NCI-H2029 (cell line): ENCODE measurements around the gene HEG1.

Experiments
- DNase-seq: peaks from one replicate; lab custom pipeline; 2025; lab: John Stamatoyannopoulos, UW

HEG1 gene

GRCh38 chr3:124942613-124943012 lies 113.2 kb downstream of the HEG1 start:
- no peak for DNase-seq

GRCh38 chr3:124941771-124942170 lies 114.0 kb downstream of the HEG1 start:
- no peak for DNase-seq

DNA sequence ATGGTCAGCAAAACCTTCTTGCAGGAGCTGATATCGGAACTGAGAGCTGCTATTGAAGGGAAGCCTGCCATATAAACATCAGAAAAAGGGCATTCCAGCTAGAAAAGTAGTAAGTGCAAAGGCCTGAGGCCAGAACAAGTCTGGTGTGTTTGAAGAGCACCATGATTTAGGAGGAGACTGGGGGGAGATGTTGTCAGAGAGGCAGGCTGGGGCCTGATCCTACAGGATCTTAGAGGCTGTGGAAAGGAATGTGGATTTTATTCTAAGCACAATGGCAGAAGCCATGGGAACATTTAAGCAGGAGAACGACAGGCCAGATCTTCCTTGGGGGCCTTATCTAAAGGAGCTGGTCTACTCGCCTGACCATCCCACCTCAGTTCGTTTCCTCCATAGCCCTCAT lies 116.1 kb downstream of the HEG1 start:
- no peak for DNase-seq

GRCh38 chr3:124938896-124939295 lies 116.9 kb downstream of the HEG1 start:
- no peak for DNase-seq

DNA sequence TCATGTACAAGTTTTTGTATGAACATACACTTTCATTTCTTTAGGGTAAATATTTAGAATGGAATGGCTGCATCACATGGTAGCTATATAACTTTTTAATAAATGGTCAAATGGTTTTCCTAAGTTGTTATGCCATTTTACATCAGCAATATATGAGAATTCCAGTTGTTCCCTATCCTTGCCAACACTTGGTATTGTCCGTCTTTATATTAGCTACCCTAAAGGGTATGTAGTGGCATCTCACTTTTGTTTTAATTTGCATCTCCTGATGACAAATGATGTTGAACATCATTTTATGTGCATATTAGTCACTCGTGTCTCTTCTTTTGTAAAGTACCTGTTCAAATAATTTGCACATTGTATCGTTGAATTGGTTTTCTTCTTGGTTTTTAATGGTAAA lies 118.7 kb downstream of the HEG1 start:
- DNase-seq, result no peak

DNA sequence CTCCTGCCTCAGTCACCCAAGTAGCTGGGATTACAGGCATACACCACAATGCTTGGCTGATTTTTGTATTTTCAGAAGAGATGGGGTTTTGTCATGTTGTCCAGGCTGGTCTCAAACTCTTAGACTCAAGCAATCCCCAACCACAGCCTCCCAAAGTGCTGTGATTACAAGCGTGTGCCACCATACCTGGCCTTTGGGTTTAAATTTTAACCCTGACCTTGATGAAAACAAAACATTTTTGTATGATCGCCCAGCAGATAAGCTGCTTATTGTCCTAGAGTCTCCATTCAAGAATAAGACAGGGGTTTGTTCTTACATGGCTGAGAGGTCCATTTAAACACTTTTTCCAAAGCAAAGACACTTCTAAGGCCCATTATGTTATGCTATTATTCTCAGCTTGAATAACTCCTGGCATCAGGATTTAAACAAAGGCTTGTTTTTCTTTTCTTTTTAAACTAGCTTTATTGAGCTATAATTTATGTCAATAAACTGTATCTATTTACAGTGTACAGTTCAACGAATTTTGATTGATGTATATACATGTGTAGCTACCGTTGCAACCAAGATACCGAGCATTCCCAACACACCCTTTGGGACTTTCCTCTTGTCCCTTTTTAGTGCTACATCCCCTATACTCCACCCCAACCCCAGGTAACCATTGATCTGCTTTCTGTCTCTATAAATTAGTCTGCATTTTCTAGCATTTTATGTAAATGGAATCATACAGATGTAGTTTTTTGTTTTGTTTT lies 119.8 kb downstream of the HEG1 start:
- no peak for DNase-seq

GRCh38 chr3:124935264-124935663 lies 120.5 kb downstream of the HEG1 start:
- DNase-seq, result no peak

DNA sequence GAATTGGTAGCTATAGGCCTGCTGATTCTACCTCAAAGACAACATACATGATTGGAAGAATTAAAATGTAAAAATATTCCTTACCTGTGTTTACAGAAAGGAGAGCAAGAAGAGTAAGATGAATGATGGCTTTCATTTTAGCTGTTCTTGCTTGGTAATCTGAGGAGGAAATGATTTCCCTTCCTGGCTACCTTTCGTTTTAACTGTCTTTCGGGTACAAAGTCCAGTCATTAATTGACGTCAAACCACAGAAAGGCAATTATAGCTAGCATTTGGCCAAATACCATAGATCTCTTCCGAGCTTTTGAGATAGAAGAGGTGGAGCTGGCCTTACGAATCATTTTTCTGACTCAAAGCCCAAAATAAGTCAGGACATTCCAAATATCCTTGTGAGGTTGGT lies 121.2 kb downstream of the HEG1 start, which contains the start of gene MUC13:
Gene MUC13, minus strand, starts transcription at position 175 of the 400 bp plus-strand sequence. Its CDS starts 39 bp downstream, at position 136.
- DNase-seq, result no peak

DNA sequence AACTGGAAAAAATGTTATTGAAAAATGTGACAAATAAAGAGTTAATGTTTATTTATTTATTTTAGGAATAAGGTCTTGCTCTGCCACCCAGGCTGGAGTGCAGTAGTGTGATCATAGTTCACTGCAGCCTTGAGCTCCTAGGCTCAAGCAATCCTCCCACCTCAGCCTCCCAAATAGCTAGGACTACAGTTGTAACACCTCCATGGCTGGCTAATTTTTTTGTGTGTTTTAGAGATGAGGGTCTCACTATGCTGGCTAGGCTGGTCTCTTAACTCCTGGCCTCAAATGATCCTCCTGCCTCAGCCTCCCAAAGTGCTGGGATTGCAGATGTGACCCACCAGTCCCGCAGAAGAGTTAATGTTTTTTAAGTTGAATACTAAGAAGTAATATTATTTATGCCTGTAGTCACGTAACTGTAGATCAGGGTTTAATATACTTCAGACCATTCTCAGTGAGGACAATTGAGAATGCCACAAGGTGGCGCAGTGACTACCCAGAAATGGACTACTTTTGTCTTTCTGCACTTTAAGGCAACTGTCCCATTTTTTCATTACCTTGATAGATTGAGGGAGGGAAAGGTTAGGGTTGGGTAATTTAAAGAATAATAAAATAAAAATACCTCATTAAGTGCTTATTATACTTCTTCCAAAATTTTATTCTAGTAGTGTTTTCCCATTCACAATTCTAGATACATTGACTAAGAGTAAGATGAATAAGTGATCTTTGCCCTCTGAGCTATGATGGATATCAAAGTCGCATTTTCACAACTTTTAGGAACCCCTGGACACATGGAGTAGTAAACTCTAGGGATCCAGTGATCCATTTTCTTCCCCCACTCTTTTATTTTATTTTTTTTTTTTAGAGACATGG lies 127.2 kb downstream of the HEG1 start:
- peak; percentile 53 for DNase-seq

DNA sequence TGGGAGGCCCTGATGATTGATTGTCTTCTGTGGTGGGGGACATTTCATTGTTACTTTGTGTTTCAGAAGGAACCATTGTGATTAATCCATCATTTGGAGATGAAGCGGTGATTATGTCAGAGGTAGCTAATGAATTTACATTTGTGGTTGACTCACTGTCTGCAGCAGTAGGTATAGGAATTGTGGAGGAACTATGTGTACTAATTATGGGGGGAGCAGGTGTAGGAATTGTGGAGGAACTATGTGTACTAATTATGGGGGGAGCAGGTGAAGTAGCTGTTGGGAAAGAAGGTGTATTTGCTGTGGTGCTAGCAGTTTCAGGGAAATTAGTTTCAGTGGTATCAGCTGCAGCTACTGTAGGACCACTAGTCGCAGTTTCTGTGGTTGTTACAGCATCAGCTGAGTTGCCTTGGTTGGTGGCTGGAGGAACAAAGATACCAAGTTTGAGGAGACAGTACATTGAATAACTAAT lies 128.2 kb downstream of the HEG1 start:
- DNase-seq, result no peak

DNA sequence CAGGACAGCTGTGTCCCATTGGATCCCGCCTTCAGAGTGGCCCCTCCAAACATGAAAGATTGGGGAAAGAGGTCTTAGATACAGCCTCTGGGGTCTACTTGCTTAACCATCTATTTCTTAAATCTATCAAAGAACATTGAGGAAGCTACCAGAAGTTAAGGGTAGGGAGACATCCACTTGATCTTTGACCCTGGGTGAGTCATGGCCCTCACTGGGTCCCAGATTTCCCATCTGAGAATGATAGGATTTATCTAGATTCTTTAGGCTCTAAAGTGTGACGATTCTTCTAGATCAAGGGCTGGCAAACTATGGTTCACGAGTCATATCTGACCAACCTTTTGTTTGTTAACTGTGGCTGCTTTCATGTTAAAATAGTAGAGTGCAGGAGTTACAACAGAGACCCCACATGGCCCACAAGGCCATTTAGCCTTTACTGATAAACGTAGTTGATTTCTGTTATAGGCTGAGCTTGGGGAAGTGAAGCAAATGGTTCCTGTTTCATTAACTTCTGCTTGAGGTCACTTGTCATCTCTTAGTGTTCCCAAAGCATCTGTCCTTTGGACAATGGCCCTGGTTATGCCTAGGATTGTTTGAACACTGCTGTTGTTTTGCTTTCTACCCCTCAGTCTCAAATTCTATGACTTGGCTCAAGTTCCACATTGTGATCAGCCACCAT lies 129.2 kb downstream of the HEG1 start:
- DNase-seq, result no peak

GRCh38 chr3:124924741-124925140 lies 131.1 kb downstream of the HEG1 start:
- no peak for DNase-seq

GRCh38 chr3:124923833-124924232 lies 132.0 kb downstream of the HEG1 start:
- DNase-seq, result no peak

- no peak for DNase-seq
These were observed 135.1 kb downstream of the HEG1 start for GRCh38 chr3:124920718-124921117.

- DNase-seq, result no peak
These were observed 136.0 kb downstream of the HEG1 start for GRCh38 chr3:124919756-124920155.

- no peak for DNase-seq
These were observed 137.3 kb downstream of the HEG1 start for GRCh38 chr3:124918524-124918923.

DNA sequence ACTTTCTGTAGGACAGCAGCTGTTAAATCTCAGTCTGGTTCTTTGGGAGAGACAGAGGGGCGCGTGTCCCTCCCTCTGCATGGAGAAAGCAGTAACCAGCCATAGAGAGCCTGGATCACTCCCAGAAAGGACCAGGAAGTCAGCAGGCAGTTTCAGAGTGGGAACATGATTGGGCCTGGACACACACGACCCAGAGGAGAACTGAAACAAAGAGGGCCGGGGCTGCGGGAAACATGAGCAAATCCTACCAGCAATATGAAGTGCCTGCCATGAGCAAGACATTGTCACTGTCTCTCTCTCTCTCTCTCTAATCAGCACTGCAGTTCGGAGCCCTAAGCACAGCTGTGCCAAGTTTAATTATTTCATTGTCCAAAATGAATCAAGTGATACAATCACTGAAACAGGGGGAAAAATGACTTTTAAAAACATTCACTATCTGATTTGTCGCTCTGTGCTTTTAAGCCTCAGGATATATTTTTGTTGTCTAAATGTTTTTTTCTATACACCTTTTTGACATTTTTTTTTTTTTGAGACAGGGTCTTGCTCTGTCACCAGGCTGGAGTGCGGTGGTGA lies 138.9 kb downstream of the HEG1 start:
- DNase-seq, result no peak
